ENCODE data around the gene ST3GAL2.
"Not testable (repeated sequence)": the region's sequence is repeated elsewhere in the genome, so short reads cannot be mapped to it uniquely, and the experiment has no call there.

ST3GAL2 gene

GRCh38 chr16:70332728-70333127 is 106.2 kb downstream of the ST3GAL2 start:
- not testable (repeated sequence) for DNase-seq (ENCODE audit: low read depth, low spot score)

GRCh38 chr16:70331588-70332358 is 107.1 kb downstream of the ST3GAL2 start:
- no peak for DNase-seq (ENCODE audit: low read depth, low spot score)

- DNase-seq (ENCODE audit: low read depth, low spot score): no peak
Measured at GRCh38 chr16:70331091-70331490, 107.8 kb downstream of the ST3GAL2 start.

All from activated CD4-positive, CD25-positive, alpha-beta regulatory T cell treated with anti-CD3 and anti-CD28 coated beads, Interleukin-2, amount 50 U/mL, for 16 hours (primary cell).